SK-N-MC (cell line): ENCODE data around the gene EIF4B.

Experiments
- EZH2 ChIP-seq: fragments of 200-600 bp; sonication (generic); IDR thresholded peaks from one replicate; pipeline ENCODE4 v1.6.1; 2017; ENCODE audit warnings: antibody characterized with exemption
- POLR2AphosphoS5 ChIP-seq: IDR thresholded peaks from 2 replicates; pipeline ENCODE4 v1.6.1; 2012; ENCODE audit warnings: mild to moderate bottlenecking, low read depth, low read length, borderline replicate concordance

DNA sequence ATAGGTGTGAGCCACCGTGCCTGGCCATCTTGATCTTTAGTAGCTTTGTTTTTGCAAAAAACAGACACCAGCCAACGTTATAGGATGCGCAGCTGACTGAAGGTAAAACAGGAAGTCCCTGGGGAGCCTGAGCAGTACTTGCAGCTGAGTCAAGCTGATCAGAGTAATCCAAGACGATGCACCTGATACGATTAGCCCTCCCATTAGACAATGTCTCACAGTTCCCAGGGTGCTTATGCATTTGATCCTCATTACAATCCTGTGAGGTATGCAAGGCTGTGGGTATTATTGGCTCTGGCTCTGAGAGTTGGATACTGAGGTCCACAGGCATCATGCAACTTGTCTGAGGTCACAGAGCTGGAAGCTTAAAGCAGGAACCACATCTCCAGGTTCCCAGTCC lies 49.3 kb upstream of the EIF4B start:
- TF ChIP-seq EZH2 (no peak), POLR2AphosphoS5 (no peak)
